Activated naive CD4-positive, alpha-beta T cell (primary cell): ENCODE measurements around the gene IL19.
"Not testable (repeated sequence)": the region's sequence is repeated elsewhere in the genome, so short reads cannot be mapped to it uniquely, and the experiment has no call there.

Source experiments
- DNase-seq, 4 experiments: peaks; one replicate each; lab custom pipeline; 2025; lab: John Stamatoyannopoulos, UW

The IL19 gene

GRCh38 chr1:206776229-206776628 is 5.7 kb downstream of the IL19 start:
- no peak for DNase-seq

- DNase-seq: no peak
Measured at GRCh38 chr1:206778031-206778430, 7.5 kb downstream of the IL19 start.

- DNase-seq: not testable (repeated sequence)
Measured at GRCh38 chr1:206778911-206779310, 8.3 kb downstream of the IL19 start.

- no peak for DNase-seq
Measured at GRCh38 chr1:206779638-206780037, 9.1 kb downstream of the IL19 start.

- DNase-seq: no peak
Measured at GRCh38 chr1:206782448-206782847, 11.9 kb downstream of the IL19 start.

- no peak for DNase-seq
Measured at GRCh38 chr1:206783506-206783905, 12.9 kb downstream of the IL19 start.

GRCh38 chr1:206784471-206784903 is 13.9 kb downstream of the IL19 start:
- DNase-seq: peak; percentile 28 to 53 (median 40)

- no peak for DNase-seq
Measured at GRCh38 chr1:206785182-206785765, 14.7 kb downstream of the IL19 start.

- no peak for DNase-seq
Measured at GRCh38 chr1:206786212-206786886, 15.8 kb downstream of the IL19 start.

GRCh38 chr1:206787891-206788290 is 17.3 kb downstream of the IL19 start:
- no peak for DNase-seq

- no peak for DNase-seq
Measured at GRCh38 chr1:206788487-206789050, 18.0 kb downstream of the IL19 start.

GRCh38 chr1:206790502-206791250 is 20.1 kb downstream of the IL19 start:
- no peak for DNase-seq

GRCh38 chr1:206792939-206793607 is 22.5 kb downstream of the IL19 start:
- DNase-seq: no peak

- DNase-seq: no peak
Measured at GRCh38 chr1:206793620-206794019, 23.0 kb downstream of the IL19 start.

- DNase-seq: no peak
Measured at GRCh38 chr1:206794294-206794908, 23.8 kb downstream of the IL19 start.

- DNase-seq: no peak
Measured at GRCh38 chr1:206796116-206796515, 25.5 kb downstream of the IL19 start.

GRCh38 chr1:206796981-206797402 is 26.4 kb downstream of the IL19 start:
- DNase-seq: no peak

- no peak for DNase-seq
Measured at GRCh38 chr1:206797534-206798383, 27.2 kb downstream of the IL19 start.

- no peak for DNase-seq
Measured at GRCh38 chr1:206798384-206798996, 27.9 kb downstream of the IL19 start.

- DNase-seq: no peak
Measured at GRCh38 chr1:206799311-206799710, 28.7 kb downstream of the IL19 start.
